Activated T-cell treated with anti-CD3 and anti-CD28 coated beads for 48 hours (primary cell): ENCODE results near the gene EVC.
"Not testable (repeated sequence)": the region's sequence is repeated elsewhere in the genome, so short reads cannot be mapped to it uniquely, and the experiment has no call there.

Source experiments
- DNase-seq: peaks from one replicate; pipeline ENCODE4 v3.0.0-alpha.2; 2020; ENCODE audit warnings: low read depth

Gene EVC

GRCh38 chr4:5789141-5789540, 78.1 kb downstream of the EVC start:
- no peak for DNase-seq

- no peak for DNase-seq
Observed at GRCh38 chr4:5790546-5790857, 79.5 kb downstream of the EVC start.

- DNase-seq, result no peak
Observed at GRCh38 chr4:5791654-5792053, 80.7 kb downstream of the EVC start.

GRCh38 chr4:5793514-5793913, 82.5 kb downstream of the EVC start:
- DNase-seq, result no peak

- DNase-seq, result no peak
Observed at GRCh38 chr4:5795580-5795979, 84.6 kb downstream of the EVC start.

GRCh38 chr4:5796976-5797375, 86.0 kb downstream of the EVC start:
- DNase-seq, result no peak

GRCh38 chr4:5797866-5798265, 86.9 kb downstream of the EVC start:
- no peak for DNase-seq

DNA sequence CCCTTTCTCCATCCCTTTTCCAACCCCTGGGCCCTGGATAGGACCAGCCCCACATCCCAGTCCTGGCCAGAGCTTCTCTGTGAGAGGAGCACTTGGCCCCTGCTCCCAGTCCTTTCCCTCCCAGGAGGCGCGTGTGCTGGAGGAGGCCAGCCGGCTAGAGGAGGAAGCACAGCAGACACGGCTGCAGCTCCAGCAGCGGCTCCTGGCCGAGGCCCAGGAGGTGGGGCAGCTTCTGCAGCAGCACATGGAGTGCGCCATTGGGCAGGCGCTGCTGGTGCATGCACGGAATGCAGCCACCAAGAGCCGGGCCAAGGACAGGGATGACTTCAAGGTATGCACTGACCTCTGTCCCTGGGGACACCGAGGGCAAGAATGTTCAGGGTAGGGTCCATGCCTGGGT, 87.5 kb downstream of the EVC start:
- no peak for DNase-seq

- no peak for DNase-seq
Observed at GRCh38 chr4:5798946-5799345, 87.9 kb downstream of the EVC start.

- no peak for DNase-seq
Observed at GRCh38 chr4:5799406-5799805, 88.4 kb downstream of the EVC start.

GRCh38 chr4:5800496-5800895, 89.5 kb downstream of the EVC start:
- no peak for DNase-seq

DNA sequence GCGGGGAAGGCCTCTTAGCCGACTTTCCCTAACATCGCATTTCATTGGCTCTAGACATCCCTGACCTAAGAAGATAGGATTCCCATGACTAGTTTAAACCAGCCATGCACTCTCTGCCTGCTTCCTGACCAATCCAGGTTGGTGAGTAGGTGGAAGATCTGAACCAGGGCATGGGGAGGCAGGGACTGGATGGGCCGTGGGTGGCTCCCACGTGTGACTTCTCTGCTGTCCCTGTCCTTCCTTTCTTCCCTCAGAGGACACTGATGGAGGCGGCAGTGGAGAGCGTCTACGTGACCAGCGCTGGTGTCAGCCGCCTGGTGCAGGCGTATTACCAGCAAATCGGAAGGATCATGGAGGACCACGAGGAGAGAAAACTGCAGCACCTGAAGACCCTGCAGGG, 90.7 kb downstream of the EVC start:
- DNase-seq, result no peak

- no peak for DNase-seq
Observed at GRCh38 chr4:5802565-5802964, 91.6 kb downstream of the EVC start.

DNA sequence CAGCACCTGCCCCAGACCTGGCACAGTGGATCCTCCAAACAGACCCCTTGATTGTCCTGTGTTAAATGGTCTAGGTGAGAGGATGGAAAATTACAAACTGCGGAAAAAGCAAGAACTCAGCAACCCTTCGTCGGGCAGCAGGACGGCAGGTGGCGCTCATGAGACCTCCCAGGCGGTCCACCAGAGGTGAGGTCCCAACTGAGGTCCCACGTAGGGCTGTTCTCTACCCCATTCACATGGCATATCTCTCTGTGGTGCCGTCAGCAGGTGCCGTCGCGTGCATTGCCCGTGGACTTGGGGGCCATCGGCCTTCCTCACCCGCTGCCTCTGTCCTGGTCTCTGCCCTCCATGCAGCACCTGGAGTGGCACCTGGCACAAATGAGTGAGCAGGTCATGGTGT, 93.7 kb downstream of the EVC start:
- DNase-seq, result no peak

- no peak for DNase-seq
Observed at GRCh38 chr4:5805270-5805669, 94.3 kb downstream of the EVC start.

DNA sequence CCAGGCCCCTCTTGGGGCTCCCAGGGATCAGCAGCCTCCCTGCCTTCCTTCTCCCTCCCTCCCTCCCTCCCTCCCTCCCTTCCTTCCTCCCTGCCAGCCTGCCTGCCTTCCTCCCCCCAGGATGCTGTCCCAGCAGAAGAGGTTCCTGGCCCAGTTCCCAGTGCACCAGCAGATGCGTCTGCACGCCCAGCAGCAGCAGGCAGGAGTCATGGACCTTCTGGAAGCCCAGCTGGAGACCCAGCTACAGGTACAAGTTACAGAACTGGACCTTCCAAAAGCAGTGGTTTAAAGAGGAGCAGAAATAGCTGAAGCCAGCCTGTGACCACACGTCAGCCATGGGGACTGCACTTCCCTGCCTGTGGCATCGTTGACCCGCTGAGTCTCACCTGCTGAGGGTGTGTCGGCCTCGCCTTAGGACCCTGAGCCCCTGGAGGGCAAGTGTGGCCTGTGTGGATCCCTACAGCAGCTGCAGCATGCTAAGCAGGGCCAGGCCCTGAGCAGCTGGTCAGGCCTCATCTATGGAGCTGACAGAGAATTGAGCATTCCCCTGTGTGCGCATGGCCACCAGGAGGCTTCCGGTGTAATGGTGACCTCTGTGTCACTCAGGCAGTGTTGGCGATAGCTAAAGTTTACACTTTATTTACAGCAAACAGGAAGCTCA, 97.2 kb downstream of the EVC start:
- no peak for DNase-seq

DNA sequence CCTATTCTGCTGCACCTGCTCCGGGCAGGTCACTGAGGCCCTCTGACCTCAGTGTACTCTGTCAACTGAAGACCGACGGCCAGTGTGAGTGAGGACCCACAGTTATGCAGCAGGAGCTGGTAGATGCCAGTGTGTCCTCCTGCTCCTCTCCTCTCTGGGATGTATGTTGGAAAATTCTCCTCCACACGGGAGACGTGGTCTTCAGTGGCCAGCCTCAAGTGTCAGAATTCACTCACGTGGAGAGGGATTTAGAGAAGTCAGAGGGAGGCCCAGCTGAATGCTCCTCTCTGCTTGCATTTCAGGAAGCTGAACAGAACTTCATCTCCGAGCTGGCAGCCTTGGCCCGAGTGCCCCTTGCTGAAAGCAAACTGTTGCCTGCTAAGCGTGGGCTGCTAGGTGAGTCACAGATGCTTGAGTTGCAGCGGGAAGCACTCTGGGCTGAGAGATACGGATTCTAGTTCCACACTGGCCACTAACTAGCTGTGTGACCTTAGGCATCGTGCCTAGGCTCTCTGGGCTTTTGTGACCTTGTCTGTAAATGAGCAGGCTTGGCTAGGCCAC, 98.3 kb downstream of the EVC start:
- no peak for DNase-seq

GRCh38 chr4:5810151-5810550, 99.2 kb downstream of the EVC start:
- no peak for DNase-seq

GRCh38 chr4:5810770-5811430, 99.9 kb downstream of the EVC start:
- no peak for DNase-seq

DNA sequence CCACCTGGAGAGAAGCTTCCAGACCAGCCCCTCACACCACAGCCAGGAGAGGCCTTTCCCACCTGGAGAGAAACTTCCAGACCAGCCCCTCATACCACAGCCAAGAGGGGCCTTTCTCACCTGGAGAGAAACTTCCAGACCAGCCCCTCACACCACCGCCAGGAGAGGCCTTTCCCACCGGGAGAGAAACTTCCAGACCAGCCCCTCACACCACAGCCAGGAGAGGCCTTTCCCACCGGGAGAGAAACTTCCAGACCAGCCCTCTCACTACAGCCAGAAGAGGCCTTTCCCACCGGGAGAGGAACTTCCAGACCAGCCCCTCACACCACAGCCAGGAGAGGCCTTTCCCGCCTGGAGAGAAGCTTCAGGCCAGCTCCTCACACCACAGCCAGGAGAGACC, 101.1 kb downstream of the EVC start:
- not testable (repeated sequence) for DNase-seq

DNA sequence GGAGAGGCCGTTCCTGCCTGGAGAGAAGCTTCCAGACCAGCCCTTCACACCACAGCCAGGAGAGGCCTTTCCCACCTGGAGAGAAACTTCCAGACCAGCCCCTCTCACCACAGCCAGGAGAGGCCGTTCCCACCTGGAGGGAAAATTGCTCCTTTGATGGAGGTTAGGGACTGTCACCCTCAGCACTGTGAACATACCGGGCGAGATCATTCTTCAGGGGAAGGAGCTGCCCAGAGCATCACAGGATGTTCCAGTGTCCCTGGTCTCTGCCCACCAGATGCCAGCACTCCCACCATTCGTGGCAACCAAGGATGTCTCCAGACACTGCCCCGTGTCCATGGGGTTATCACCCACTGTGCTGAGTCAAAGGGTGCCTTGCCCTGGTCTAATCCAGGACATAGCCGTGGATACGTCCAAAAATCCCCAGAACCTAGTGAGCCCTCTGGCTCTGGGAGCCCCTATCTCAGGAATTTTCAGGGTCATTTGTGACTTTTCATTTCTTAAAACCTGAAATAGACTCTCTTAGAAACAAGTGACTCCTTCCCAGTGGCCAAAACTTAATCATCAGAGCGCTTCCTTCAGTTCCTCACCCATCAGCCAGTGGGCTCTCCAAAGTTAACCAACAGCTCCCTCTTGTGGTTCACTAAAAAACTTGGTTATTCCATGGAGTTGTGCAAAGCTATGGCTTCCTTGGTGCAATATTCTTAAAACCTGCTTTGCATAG, 101.7 kb downstream of the EVC start:
- DNase-seq, result no peak

- no peak for DNase-seq
Observed at GRCh38 chr4:5813882-5814255, 102.9 kb downstream of the EVC start.

DNA sequence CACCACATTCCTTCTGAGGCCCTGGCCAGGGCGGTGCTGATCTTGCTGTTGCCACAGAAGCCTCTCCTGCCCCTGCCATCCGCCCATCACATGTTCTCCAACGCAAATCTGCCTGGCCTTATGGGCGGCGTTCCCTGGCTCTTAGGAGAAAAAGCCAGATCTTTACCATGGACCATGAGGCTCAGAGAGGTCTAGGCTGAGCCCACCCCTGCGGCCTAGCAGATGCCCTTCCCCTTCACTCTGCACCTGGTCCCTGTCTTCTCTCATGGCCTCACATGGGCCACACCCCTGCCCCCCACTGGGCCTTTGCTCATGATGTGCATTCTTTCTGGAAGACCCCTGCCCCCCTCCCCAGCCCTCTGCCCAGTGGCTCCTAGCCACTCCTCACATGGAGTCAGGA, 103.4 kb downstream of the EVC start:
- DNase-seq, result no peak
